OCI-LY7 (cell line): ENCODE measurements around the gene EYS. TPM values are rescaled to one million over a fixed set of nuclear protein-coding genes. Genes with fewer than 3 reads are reported as not detected.

Source experiments
- Bru-seq: library from RNA; stranded (reverse); fragments of 400-500 nt; gene quantifications from one replicate; lab custom pipeline; 2021; lab: Mats Ljungman, UMichigan
- BruChase-seq, 2 experiments: library from RNA; stranded (reverse); fragments of 400-500 nt; gene quantifications; one replicate each; lab custom pipeline; 2021; lab: Mats Ljungman, UMichigan
- BruUV-seq: library from RNA; stranded (reverse); fragments of 400-500 nt; replicated peaks from 2 replicates; lab custom pipeline; 2021; lab: Mats Ljungman, UMichigan
- CTCF ChIA-PET: fragments of 300-600 bp; sonication (Branson Sonifier 250); formaldehyde crosslinking; loops from one replicate; lab custom pipeline; 2022; ENCODE audit warnings: antibody characterized with exemption; ENCODE audit not compliant: unreplicated experiment; lab: Charles Lee
- POLR2A ChIA-PET: fragments of 300-600 bp; sonication (Branson Sonifier 250); formaldehyde crosslinking; loops from one replicate; lab custom pipeline; 2022; ENCODE audit warnings: antibody characterized with exemption; lab: Charles Lee
- DNase-seq: peaks from one replicate; pipeline ENCODE4 v3.0.0-alpha.2; 2015; ENCODE audit warnings: low spot score
- H2AFZ ChIP-seq: fragments of 200-600 bp; sonication (generic), shearing (Covaris generic); 2 replicates; pipeline ENCODE4 v1.6.1; 2014; ENCODE audit warnings: mild to moderate bottlenecking, antibody characterized with exemption, low read length, moderate library complexity
- H3K27ac ChIP-seq: fragments of 200-600 bp; sonication (generic); 2 replicates; pipeline ENCODE4 v1.5.1; 2014; ENCODE audit warnings: mixed run types, low read depth, mild to moderate bottlenecking, moderate library complexity, low read length, inconsistent platforms; ENCODE audit not compliant: poor library complexity, severe bottlenecking
- H3K36me3 ChIP-seq: fragments of 200-600 bp; sonication (generic); 2 replicates; pipeline ENCODE4 v1.6.1; 2014; ENCODE audit warnings: mild to moderate bottlenecking, antibody characterized with exemption, low read length, moderate library complexity, mixed read lengths; ENCODE audit not compliant: insufficient read depth
- H3K4me1 ChIP-seq: fragments of 200-600 bp; sonication (generic); 2 replicates; pipeline ENCODE4 v1.5.1; 2014; ENCODE audit warnings: mild to moderate bottlenecking, low read length; ENCODE audit not compliant: insufficient read depth, poor library complexity, severe bottlenecking
- H3K4me2 ChIP-seq: fragments of 200-600 bp; sonication (generic); 2 replicates; pipeline ENCODE4 v1.6.1; 2014; ENCODE audit warnings: mild to moderate bottlenecking, low read length
- H3K4me3 ChIP-seq: fragments of 200-600 bp; sonication (generic); 2 replicates; pipeline ENCODE4 v1.5.1; 2014; ENCODE audit warnings: mild to moderate bottlenecking, low read depth, low read length; ENCODE audit not compliant: poor library complexity, severe bottlenecking
- H3K79me2 ChIP-seq: fragments of 200-600 bp; sonication (generic); 2 replicates; pipeline ENCODE4 v1.6.1; 2016; ENCODE audit warnings: low read depth, mild to moderate bottlenecking, low read length, moderate library complexity, mixed read lengths; ENCODE audit not compliant: insufficient read depth
- H3K9me2 ChIP-seq: fragments of 200-600 bp; sonication (generic); 2 replicates; pipeline ENCODE4 v1.6.1; 2016; ENCODE audit warnings: mild to moderate bottlenecking, low read length, mixed read lengths; ENCODE audit not compliant: insufficient read depth
- H3K9me3 ChIP-seq: fragments of 200-600 bp; sonication (generic); 2 replicates; pipeline ENCODE4 v1.6.1; 2014; ENCODE audit warnings: mild to moderate bottlenecking, mixed run types, low read length, mixed read lengths
- H4K20me1 ChIP-seq: fragments of 200-600 bp; sonication (generic); 2 replicates; pipeline ENCODE4 v1.6.1; 2014; ENCODE audit warnings: mild to moderate bottlenecking, antibody characterized with exemption, low read length, moderate library complexity, mixed read lengths; ENCODE audit not compliant: insufficient read depth
- CTCF ChIP-seq: fragments of 200-600 bp; sonication (generic); conservative IDR thresholded peaks from 2 replicates; pipeline ENCODE4 v1.5.1; 2014; ENCODE audit warnings: mild to moderate bottlenecking, antibody characterized with exemption, low read length, moderate library complexity, mixed read lengths
- EZH2phosphoT487 ChIP-seq: fragments of 200-600 bp; sonication (generic); IDR thresholded peaks from 2 replicates; pipeline ENCODE4 v1.6.1; 2018; ENCODE audit warnings: low read depth, borderline replicate concordance, mild to moderate bottlenecking, mixed run types, antibody characterized with exemption, low read length, moderate library complexity, mixed read lengths
- intact Hi-C: fragments of 100-400 bp; cut with micrococcal nuclease; formaldehyde crosslinking; loops from one replicate; pipeline ENCODE4 v1.10.0; 2022; ENCODE audit not compliant: unreplicated experiment
- long read RNA-seq: library from polyadenylated mRNA; stranded (forward); transcript quantifications from one replicate; pipeline ENCODE4 v2.0.0, GENCODE V29; 2022
- total RNA-seq, 2 experiments: library from RNA; depleted of rRNA in 1 of 2; stranded (reverse); fragments of >200 nt in 1 of 2; shearing (Covaris generic) in 1 of 2; gene quantifications; 2 replicates each; pipeline ENCODE4 v1.2.3, GENCODE V29; 2014 to 2022

EYS gene
- total RNA-seq (2014; rRNA removed; shearing (Covaris generic)) = not detected in 2 replicates
- total RNA-seq (2022) = not detected in 2 replicates
- Bru-seq, nascent RNA = percentile 0 among the genes with signal in this experiment
- BruChase-seq, experiment 1, labeled RNA remaining after a 6-hour chase = percentile 0 among the genes with signal in this experiment
- BruChase-seq, experiment 2, labeled RNA remaining after a 2-hour chase = percentile 0 among the genes with signal in this experiment
- long read RNA-seq, partial matches to known transcripts = 0 of 2 reads
- long read RNA-seq, other reads (novel, unspliced or antisense) = 2 of 2 reads

GRCh38 chr6:65707126-65707826 is at the start of gene EYS:
Gene EYS, minus strand, starts transcription at chr6:65707226. Its CDS starts 211,816 bp downstream, at chr6:65495410.
- no peaks in the 10 kb centered on the region for H3K79me2 ChIP-seq
- H2AFZ ChIP-seq = no peak within 1 kb of the TSS
- no peaks in the 10 kb centered on the region for H3K9me2 ChIP-seq
- H3K36me3 ChIP-seq = no peaks in the 10 kb centered on the region
- no peaks in the 10 kb centered on the region for H4K20me1 ChIP-seq
- ChIA-PET CTCF (no interaction called here), POLR2A (interaction anchor here (0.7 kb wide), 1 partner anchor 55 kb away, joined by 3 read pairs; no protein-coding TSS in a partner anchor)
- TF ChIP-seq CTCF = no peak
- no peak within 1 kb of the TSS for H3K4me2 ChIP-seq
- no peak for DNase-seq
- no peak within 1 kb of the TSS for H3K4me3 ChIP-seq
- intact Hi-C loops = no loop called here
- no peaks in the 10 kb centered on the region for H3K9me3 ChIP-seq
- no peaks in the 10 kb centered on the region for H3K4me1 ChIP-seq
- H3K27ac ChIP-seq = no peak within 1 kb of the TSS
- BruUV-seq = no TSS peak

- no TSS peak for BruUV-seq
- H4K20me1 ChIP-seq = no peaks in the 10 kb centered on the region
- intact Hi-C loops = no loop called here
- no peaks in the 10 kb centered on the region for H3K9me3 ChIP-seq
- CTCF ChIA-PET = no interaction called here
- TF ChIP-seq CTCF (no peak), EZH2phosphoT487 (no peak)
- DNase-seq = no peak
- no peak overlapping the region for H3K4me2 ChIP-seq
- H3K4me1 ChIP-seq = no peaks in the 10 kb centered on the region
- POLR2A ChIA-PET = interaction anchor here (1.0 kb wide), 1 partner anchor 42 kb away, joined by 4 read pairs; no protein-coding TSS in a partner anchor
- no peak overlapping the region for H3K27ac ChIP-seq
- H3K4me3 ChIP-seq = no peak overlapping the region
- H3K36me3 ChIP-seq = no peaks in the 10 kb centered on the region
- H3K9me2 ChIP-seq = no peaks in the 10 kb centered on the region
- no peak overlapping the region for H2AFZ ChIP-seq
- no peaks in the 10 kb centered on the region for H3K79me2 ChIP-seq
Measured at GRCh38 chr6:65746302-65746701, 39.3 kb upstream of the EYS start.

GRCh38 chr6:65745614-65746013 is 38.6 kb upstream of the EYS start:
- DNase-seq = no peak
- Histone ChIP-seq H2AFZ (no peak overlapping the region), H4K20me1 (no peaks in the 10 kb centered on the region), H3K27ac (no peak overlapping the region), H3K9me2 (no peaks in the 10 kb centered on the region), H3K79me2 (no peaks in the 10 kb centered on the region), H3K36me3 (no peaks in the 10 kb centered on the region), H3K4me3 (no peak overlapping the region), H3K4me1 (no peaks in the 10 kb centered on the region), H3K9me3 (no peaks in the 10 kb centered on the region), H3K4me2 (no peak overlapping the region)
- CTCF ChIA-PET = no interaction called here
- BruUV-seq = no TSS peak
- POLR2A ChIA-PET = no interaction called here
- intact Hi-C loops = no loop called here
- TF ChIP-seq CTCF (no peak), EZH2phosphoT487 (no peak)
